Activated naive CD8-positive, alpha-beta T cell treated with anti-CD3 and anti-CD28 coated beads, Interleukin-2, amount 50 U/mL, for 16 hours (primary cell): Measurements from ENCODE around the gene PCDH1.

Experiments used
- DNase-seq: peaks from one replicate; pipeline ENCODE4 v3.0.0-alpha.2; 2020; ENCODE audit warnings: low read depth, low spot score

The PCDH1 gene

GRCh38 chr5:141873933-141874261 is 4.3 kb downstream of the PCDH1 start:
- DNase-seq: no peak

GRCh38 chr5:141872496-141873356 is 5.5 kb downstream of the PCDH1 start:
- DNase-seq: no peak

GRCh38 chr5:141871870-141872269 is 6.3 kb downstream of the PCDH1 start:
- DNase-seq: no peak

GRCh38 chr5:141870871-141871270 is 7.3 kb downstream of the PCDH1 start:
- DNase-seq: no peak

- no peak for DNase-seq
Measured at GRCh38 chr5:141870228-141870627, 8.0 kb downstream of the PCDH1 start.

- DNase-seq: no peak
Measured at GRCh38 chr5:141869514-141869913, 8.7 kb downstream of the PCDH1 start.

GRCh38 chr5:141869040-141869439 is 9.2 kb downstream of the PCDH1 start:
- no peak for DNase-seq

GRCh38 chr5:141868541-141868940 is 9.7 kb downstream of the PCDH1 start:
- DNase-seq: no peak

- no peak for DNase-seq
Measured at GRCh38 chr5:141867651-141868050, 10.6 kb downstream of the PCDH1 start.

- no peak for DNase-seq
Measured at GRCh38 chr5:141867139-141867538, 11.1 kb downstream of the PCDH1 start.

GRCh38 chr5:141866096-141866495 is 12.1 kb downstream of the PCDH1 start:
- DNase-seq: no peak

- DNase-seq: no peak
Measured at GRCh38 chr5:141865406-141865805, 12.8 kb downstream of the PCDH1 start.

- DNase-seq: no peak
Measured at GRCh38 chr5:141864371-141865370, 13.5 kb downstream of the PCDH1 start.

GRCh38 chr5:141863569-141864178 is 14.5 kb downstream of the PCDH1 start:
- no peak for DNase-seq

GRCh38 chr5:141862936-141863543 is 15.2 kb downstream of the PCDH1 start:
- DNase-seq: no peak

GRCh38 chr5:141861194-141861593 is 17.0 kb downstream of the PCDH1 start:
- DNase-seq: no peak

- DNase-seq: no peak
Measured at GRCh38 chr5:141858079-141858765, 20.0 kb downstream of the PCDH1 start.

GRCh38 chr5:141857226-141857625 is 21.0 kb downstream of the PCDH1 start:
- DNase-seq: no peak

- DNase-seq: no peak
Measured at GRCh38 chr5:141856037-141856790, 22.0 kb downstream of the PCDH1 start.
